ENCODE data around the gene HPSE2. TPM values are rescaled to one million over a fixed set of nuclear protein-coding genes. Genes with fewer than 3 reads are reported as not detected.

HPSE2 gene
- total RNA-seq, 4 donors from 2014 or later = 0.57 to 3.6 (median 1.5) TPM

DNA sequence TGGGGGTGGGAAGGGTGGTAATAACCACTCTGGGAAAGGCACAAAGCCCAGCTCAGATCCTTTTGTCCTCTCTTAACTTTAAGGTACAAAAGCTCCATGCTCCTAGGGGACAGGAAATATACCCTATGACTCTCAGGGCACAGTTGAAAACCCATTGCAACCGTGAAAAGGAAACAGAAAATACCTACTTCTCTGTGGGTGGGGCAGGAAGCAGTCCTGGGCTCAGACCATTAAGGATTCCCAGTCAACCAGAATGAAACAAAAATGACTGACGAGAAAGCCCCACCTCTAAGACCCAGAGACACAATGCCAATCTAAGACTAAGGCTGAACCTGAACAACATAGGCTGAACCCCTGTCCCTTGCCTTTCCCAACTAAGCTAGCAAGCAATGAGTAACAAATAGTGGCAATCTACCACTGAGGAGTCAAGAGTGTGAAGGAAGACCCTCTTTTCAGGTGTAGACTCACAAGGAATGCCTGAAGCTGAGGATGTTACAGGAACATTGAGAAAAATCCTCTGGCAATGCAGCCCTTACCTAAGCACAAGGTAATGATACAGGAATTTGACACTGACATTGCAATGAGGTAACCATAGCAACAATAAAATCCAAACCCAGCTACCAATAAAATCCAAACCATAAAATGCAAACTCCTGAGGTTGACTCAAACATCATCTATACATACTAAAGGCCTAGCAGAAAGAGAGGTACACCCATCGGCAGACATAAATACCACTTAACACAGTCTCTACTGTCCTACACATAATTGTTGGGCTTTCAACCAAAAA, 380.1 kb downstream of the HPSE2 start:
- intact Hi-C loops (cut with DNase I; ENCODE audit: low total_unique reads) = no loop called here
- no peak for DNase-seq (ENCODE audit: low spot score in 2 of 2)
- no peak overlapping the region for H3K4me3 ChIP-seq (ENCODE audit: low read depth, poor library complexity, severe bottlenecking)
- 80% methylated on average over 3 of the region's 3 CpGs for WGBS, 2 donors
- TF ChIP-seq, protein P1, sequence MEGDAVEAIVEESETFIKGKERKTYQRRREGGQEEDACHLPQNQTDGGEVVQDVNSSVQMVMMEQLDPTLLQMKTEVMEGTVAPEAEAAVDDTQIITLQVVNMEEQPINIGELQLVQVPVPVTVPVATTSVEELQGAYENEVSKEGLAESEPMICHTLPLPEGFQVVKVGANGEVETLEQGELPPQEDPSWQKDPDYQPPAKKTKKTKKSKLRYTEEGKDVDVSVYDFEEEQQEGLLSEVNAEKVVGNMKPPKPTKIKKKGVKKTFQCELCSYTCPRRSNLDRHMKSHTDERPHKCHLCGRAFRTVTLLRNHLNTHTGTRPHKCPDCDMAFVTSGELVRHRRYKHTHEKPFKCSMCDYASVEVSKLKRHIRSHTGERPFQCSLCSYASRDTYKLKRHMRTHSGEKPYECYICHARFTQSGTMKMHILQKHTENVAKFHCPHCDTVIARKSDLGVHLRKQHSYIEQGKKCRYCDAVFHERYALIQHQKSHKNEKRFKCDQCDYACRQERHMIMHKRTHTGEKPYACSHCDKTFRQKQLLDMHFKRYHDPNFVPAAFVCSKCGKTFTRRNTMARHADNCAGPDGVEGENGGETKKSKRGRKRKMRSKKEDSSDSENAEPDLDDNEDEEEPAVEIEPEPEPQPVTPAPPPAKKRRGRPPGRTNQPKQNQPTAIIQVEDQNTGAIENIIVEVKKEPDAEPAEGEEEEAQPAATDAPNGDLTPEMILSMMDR (IDR thresholded peaks at IDR 0.05) = no peak
- TF ChIP-seq POLR2A (IDR thresholded peaks at IDR 0.05) = no peak

DNA sequence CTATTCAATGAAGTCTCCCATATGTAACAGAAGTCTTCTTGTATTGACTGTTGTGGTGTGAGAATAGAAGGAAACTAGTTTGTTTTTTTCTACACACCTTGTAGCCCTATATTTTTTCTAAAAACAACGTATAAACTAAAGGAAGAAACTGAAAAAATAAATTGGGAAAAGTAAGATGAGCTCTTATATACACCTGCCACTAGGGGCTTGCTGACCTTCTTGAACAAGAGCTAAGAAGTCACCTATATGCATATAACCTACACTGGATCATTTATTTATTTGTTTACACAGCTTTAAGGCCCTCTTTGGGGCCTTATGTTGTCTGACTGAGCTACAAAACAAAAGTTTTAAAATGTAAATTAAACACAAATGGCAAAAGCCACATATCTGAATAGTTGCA, 383.0 kb downstream of the HPSE2 start:
- intact Hi-C loops (cut with DNase I; ENCODE audit: low total_unique reads) = no loop called here
- 46 to 55% methylated on average over 1 of the region's 1 CpG for WGBS, 2 donors
- TF ChIP-seq, protein P1 (IDR thresholded peaks at IDR 0.05) = no peak
- no peak for TF ChIP-seq POLR2A (IDR thresholded peaks at IDR 0.05)
- DNase-seq (ENCODE audit: low spot score in 2 of 2) = no peak
- H3K4me3 ChIP-seq (ENCODE audit: low read depth, poor library complexity, severe bottlenecking) = no peak overlapping the region

DNA sequence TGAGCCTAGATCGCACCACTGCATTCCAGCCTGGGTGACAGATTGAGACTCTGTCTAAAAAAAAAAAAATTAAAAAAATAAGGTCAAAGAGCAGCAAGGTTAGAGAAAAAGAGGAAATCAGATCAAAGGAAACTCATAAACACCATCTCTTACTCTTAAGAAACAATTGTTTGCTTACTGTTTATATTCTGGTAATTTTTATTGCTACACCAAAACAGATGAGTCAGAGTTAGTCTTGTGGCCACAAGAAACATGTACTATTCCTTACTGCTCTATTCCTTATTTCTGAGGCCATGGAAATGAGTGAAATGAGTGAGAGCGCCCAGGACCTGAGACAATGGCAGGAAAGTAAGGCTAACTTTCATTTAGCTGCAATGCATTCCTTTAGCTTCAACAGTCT, 387.3 kb downstream of the HPSE2 start:
- TF ChIP-seq, protein P1 (IDR thresholded peaks at IDR 0.05) = no peak
- no peak for TF ChIP-seq POLR2A (IDR thresholded peaks at IDR 0.05)
- no peak for DNase-seq (ENCODE audit: low spot score in 2 of 2)
- WGBS, 2 donors = 79 to 85% methylated on average over 2 of the region's 2 CpGs
- no peak overlapping the region for H3K4me3 ChIP-seq (ENCODE audit: low read depth, poor library complexity, severe bottlenecking)
- intact Hi-C loops (cut with DNase I; ENCODE audit: low total_unique reads) = no loop called here

DNA sequence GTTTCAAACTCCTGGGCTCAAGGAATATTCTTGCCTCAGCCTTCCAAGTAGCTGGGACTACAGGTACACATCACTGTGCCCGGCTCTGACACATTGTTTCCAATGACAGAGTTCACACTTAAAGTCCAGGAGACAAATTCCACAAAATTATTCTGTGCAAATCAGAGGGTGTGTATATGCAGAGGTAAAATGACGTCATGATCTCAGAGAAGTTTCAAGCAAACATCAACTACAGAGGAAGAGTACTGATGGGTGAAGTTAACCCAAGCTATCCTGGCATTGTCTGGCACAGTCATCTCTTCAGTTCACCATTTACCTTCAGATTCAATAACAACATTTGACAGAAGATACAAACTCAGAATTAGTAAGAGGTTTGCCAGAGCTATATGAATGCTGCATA, 388.9 kb downstream of the HPSE2 start:
- intact Hi-C loops (cut with DNase I; ENCODE audit: low total_unique reads) = no loop called here
- no peak for DNase-seq (ENCODE audit: low spot score in 2 of 2)
- WGBS, 2 donors = 69 to 83% methylated on average over 2 of the region's 2 CpGs
- no peak overlapping the region for H3K4me3 ChIP-seq (ENCODE audit: low read depth, poor library complexity, severe bottlenecking)
- TF ChIP-seq POLR2A (IDR thresholded peaks at IDR 0.05) = no peak
- TF ChIP-seq, protein P1 (IDR thresholded peaks at IDR 0.05) = no peak

DNA sequence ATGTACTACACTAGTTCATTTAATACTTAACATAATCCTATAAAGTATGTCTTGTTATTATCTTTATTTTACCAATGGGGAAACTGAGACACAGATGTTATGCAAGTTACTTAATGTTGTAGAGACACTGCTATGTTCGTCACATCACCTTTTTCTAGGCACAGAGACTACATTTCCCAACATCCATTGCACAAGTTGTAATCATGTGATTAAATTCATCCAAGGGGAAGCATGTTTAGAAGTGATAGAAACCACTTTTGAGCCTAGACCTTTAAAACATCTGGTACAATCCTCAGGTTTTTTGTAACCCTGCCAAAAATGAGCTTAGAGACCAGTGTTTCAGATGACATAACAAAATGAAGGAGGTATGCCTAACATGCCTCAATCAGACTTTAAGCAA, 402.1 kb downstream of the HPSE2 start:
- no peak overlapping the region for H3K4me3 ChIP-seq (ENCODE audit: low read depth, poor library complexity, severe bottlenecking)
- 77 to 85% methylated on average over 1 of the region's 1 CpG for WGBS, 2 donors
- no peak for DNase-seq (ENCODE audit: low spot score in 2 of 2)
- TF ChIP-seq POLR2A (IDR thresholded peaks at IDR 0.05) = no peak
- TF ChIP-seq, protein P1 (IDR thresholded peaks at IDR 0.05) = no peak
- intact Hi-C loops (cut with DNase I; ENCODE audit: low total_unique reads) = no loop called here

DNA sequence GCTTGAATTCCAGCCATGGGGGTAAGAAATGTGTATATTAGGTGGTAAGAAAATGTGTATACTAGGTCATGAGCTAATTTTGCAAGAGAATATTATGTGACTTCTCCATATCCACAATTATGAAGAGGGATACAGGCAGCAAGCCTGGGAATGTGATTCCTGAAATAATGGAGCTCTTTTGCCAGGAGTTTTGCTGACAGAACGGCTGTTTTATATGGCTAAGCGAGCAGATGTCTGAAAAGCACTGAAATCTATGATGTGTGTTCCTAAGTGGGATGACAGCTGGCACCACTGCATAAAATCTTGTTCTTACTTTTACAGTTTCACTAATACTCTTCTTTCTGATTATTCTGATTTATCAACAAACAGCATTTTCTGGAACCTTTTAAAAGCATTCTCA, 402.9 kb downstream of the HPSE2 start:
- 59 to 75% methylated on average over 2 of the region's 2 CpGs for WGBS, 2 donors
- DNase-seq (ENCODE audit: low spot score in 2 of 2) = no peak
- TF ChIP-seq POLR2A (IDR thresholded peaks at IDR 0.05) = no peak
- TF ChIP-seq, protein P1 (IDR thresholded peaks at IDR 0.05) = no peak
- H3K4me3 ChIP-seq (ENCODE audit: low read depth, poor library complexity, severe bottlenecking) = no peak overlapping the region
- intact Hi-C loops (cut with DNase I; ENCODE audit: low total_unique reads) = no loop called here
